B cell (primary cell): ENCODE results near the gene TMUB2.

Experiments used
- CTCF ChIP-seq: fragments of 200-600 bp; IDR thresholded peaks from one replicate; pipeline ENCODE4 v1.8.0; 2022; ENCODE audit warnings: antibody characterized with exemption, mild to moderate bottlenecking
- EZH2 ChIP-seq: IDR thresholded peaks from 2 replicates; pipeline ENCODE4 v1.6.1; 2012; ENCODE audit warnings: borderline replicate concordance, low read depth, mild to moderate bottlenecking, moderate library complexity, low read length; ENCODE audit not compliant: insufficient read depth, poor library complexity, severe bottlenecking

GRCh38 chr17:44207319-44207718, 20.5 kb downstream of the TMUB2 start:
- TF ChIP-seq CTCF, result no peak
- no peak for TF ChIP-seq EZH2
